ENCODE results near the gene IFNA17. TPM values are rescaled to one million over a fixed set of nuclear protein-coding genes. Genes with fewer than 3 reads are reported as not detected.
"Not testable (repeated sequence)": the region's sequence is repeated elsewhere in the genome, so short reads cannot be mapped to it uniquely, and the experiment has no call there.

The IFNA17 gene
- polyA plus RNA-seq, 1 experiment, result not detected

GRCh38 chr9:21251190-21251589, 23.2 kb upstream of the IFNA17 start:
- Histone ChIP-seq H3K27me3 (ENCODE audit: control insufficient read depth, insufficient read depth, low read length) (peaks cover 9% of the 10 kb centered on the region), H3K27ac (ENCODE audit: low read depth, low read length) (no peak overlapping the region), H3K4me3 (ENCODE audit: low read depth, low read length) (no peak overlapping the region), H3K9me3 (ENCODE audit: control insufficient read depth, insufficient read depth, low read length) (no peaks in the 10 kb centered on the region)
- TF ChIP-seq CTCF (IDR thresholded peaks at IDR 0.05; ENCODE audit: low read depth, low read length), result no peak
- POLR2A ChIA-PET, result no interaction called here
- CTCF ChIA-PET, result interaction anchor here (0.9 to 1.5 kb wide), 3 partner anchors 15 to 183 kb away, joined by 3 to 4 read pairs (median 3); no protein-coding TSS in a partner anchor
- DNase-seq (ENCODE audit: low read depth, low spot score), result no peak

- Histone ChIP-seq H3K4me3 (ENCODE audit: low read depth, low read length) (no peak overlapping the region), H3K27ac (ENCODE audit: low read depth, low read length) (no peak overlapping the region), H3K9me3 (ENCODE audit: control insufficient read depth, insufficient read depth, low read length) (no peaks in the 10 kb centered on the region), H3K27me3 (ENCODE audit: control insufficient read depth, insufficient read depth, low read length) (no peaks in the 10 kb centered on the region)
- DNase-seq (ENCODE audit: low read depth, low spot score), result no peak
- no peak for TF ChIP-seq CTCF (IDR thresholded peaks at IDR 0.05; ENCODE audit: low read depth, low read length)
- ChIA-PET POLR2A (no interaction called here), CTCF (no interaction called here)
Observed at GRCh38 chr9:21244836-21245235, 16.8 kb upstream of the IFNA17 start.

GRCh38 chr9:21239911-21240310, 11.9 kb upstream of the IFNA17 start, which contains the start of gene IFNA14:
IFNA14 (minus strand) TSS chr9:21240005; CDS start chr9:21239935, 70 bp downstream.
- TF ChIP-seq CTCF (IDR thresholded peaks at IDR 0.05; ENCODE audit: low read depth, low read length), result no peak
- no peak for DNase-seq (ENCODE audit: low read depth, low spot score)
- POLR2A ChIA-PET, result no interaction called here
- CTCF ChIA-PET, result no interaction called here
- Histone ChIP-seq H3K27me3 (ENCODE audit: control insufficient read depth, insufficient read depth, low read length) (no peaks in the 10 kb centered on the region), H3K4me3 (ENCODE audit: low read depth, low read length) (no peak within 1 kb of the TSS), H3K27ac (ENCODE audit: low read depth, low read length) (no peak within 1 kb of the TSS), H3K9me3 (ENCODE audit: control insufficient read depth, insufficient read depth, low read length) (no peaks in the 10 kb centered on the region)

GRCh38 chr9:21236360-21236714, 8.3 kb upstream of the IFNA17 start:
- H3K9me3 ChIP-seq (ENCODE audit: control insufficient read depth, insufficient read depth, low read length); H3K27ac ChIP-seq (ENCODE audit: low read depth, low read length); DNase-seq (ENCODE audit: low read depth, low spot score); H3K27me3 ChIP-seq (ENCODE audit: control insufficient read depth, insufficient read depth, low read length); POLR2A ChIA-PET; H3K4me3 ChIP-seq (ENCODE audit: low read depth, low read length): not testable (repeated sequence)
- CTCF ChIA-PET, result interaction anchor here (0.6 to 1.5 kb wide), 19 partner anchors 14 to 1008 kb away, joined by 3 to 9 read pairs (median 3); no protein-coding TSS in a partner anchor

- TF ChIP-seq CTCF (IDR thresholded peaks at IDR 0.05; ENCODE audit: low read depth, low read length), result peak; percentile 52
- H3K27me3 ChIP-seq (ENCODE audit: control insufficient read depth, insufficient read depth, low read length); H3K9me3 ChIP-seq (ENCODE audit: control insufficient read depth, insufficient read depth, low read length); H3K4me3 ChIP-seq (ENCODE audit: low read depth, low read length); DNase-seq (ENCODE audit: low read depth, low spot score); H3K27ac ChIP-seq (ENCODE audit: low read depth, low read length); POLR2A ChIA-PET: not testable (repeated sequence)
- CTCF ChIA-PET, result interaction anchor here (0.5 to 1.5 kb wide), 21 partner anchors 14 to 1008 kb away, joined by 3 to 9 read pairs (median 3); no protein-coding TSS in a partner anchor
Observed at GRCh38 chr9:21235468-21236359, 7.7 kb upstream of the IFNA17 start.

Measured in AG04450 (cell line).